ENCODE results near the gene TFAM.

The TFAM gene

DNA sequence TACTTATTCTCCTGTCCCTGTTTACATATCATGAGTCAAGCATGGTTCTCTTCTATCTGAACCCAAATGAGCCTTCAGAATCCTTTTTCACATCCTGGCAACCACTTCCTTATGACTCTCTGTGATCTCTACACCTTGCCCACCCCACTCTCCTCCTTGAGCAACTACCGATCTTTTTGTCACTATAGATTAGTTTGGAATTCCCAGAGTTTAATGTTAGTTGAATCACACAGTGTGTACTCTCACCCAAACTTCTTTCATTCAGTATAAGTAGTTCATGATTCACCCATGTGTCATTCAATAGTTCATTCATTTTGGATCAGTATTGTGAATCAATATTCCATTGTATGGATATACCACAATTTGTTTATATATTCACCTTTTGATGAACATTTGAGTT is 55.3 kb downstream of the TFAM start:
- TF ChIP-seq, protein P1, sequence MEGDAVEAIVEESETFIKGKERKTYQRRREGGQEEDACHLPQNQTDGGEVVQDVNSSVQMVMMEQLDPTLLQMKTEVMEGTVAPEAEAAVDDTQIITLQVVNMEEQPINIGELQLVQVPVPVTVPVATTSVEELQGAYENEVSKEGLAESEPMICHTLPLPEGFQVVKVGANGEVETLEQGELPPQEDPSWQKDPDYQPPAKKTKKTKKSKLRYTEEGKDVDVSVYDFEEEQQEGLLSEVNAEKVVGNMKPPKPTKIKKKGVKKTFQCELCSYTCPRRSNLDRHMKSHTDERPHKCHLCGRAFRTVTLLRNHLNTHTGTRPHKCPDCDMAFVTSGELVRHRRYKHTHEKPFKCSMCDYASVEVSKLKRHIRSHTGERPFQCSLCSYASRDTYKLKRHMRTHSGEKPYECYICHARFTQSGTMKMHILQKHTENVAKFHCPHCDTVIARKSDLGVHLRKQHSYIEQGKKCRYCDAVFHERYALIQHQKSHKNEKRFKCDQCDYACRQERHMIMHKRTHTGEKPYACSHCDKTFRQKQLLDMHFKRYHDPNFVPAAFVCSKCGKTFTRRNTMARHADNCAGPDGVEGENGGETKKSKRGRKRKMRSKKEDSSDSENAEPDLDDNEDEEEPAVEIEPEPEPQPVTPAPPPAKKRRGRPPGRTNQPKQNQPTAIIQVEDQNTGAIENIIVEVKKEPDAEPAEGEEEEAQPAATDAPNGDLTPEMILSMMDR (IDR thresholded peaks at IDR 0.05; ENCODE audit: low read depth, low read length): no peak

DNA sequence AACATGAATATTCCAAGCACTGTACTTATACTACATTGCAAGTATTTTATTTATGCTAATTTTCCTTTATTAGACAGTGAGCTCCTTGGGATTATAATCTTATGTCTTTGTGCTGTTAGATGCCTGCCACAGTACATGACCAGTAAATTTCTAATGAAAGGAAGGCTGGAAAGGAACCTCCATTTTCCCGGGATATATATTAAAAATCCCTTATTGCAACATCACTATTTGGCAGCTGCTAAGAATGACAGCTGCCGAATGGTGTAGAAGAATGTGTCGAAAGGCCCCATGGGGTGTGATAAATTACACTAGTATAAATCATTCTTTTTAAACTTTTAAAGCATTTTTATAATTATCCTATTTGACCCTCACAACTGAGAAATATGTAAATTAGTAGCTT is 59.1 kb downstream of the TFAM start:
- no peak overlapping the region for H3K4me3 ChIP-seq (ENCODE audit: low read depth, low read length)
- TF ChIP-seq, protein P1 (IDR thresholded peaks at IDR 0.05; ENCODE audit: low read depth, low read length): no peak

More for the DNA sequence above, 55.3 kb downstream of the TFAM start:
- H3K4me3 ChIP-seq (ENCODE audit: low read depth, low read length): no peak overlapping the region

DNA sequence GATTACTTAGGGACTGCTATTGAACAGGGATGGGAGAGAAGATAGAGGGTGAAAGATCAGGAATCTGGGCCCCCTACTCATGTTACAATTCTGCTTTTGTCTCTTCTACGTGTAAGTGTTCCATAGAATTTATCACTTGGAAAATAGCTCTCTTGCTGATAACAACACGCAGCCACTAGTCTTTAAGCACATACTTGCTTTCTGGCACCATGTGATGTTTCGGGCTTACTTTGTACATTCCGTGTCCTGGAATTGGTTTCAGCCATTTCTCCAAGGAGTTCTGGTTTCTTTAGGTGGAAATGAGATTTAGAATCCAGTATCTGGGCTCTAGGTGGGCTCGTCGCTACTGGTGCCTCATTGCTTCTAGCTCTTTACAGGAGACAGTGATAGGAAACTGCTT is 59.7 kb downstream of the TFAM start:
- TF ChIP-seq, protein P1 (IDR thresholded peaks at IDR 0.05; ENCODE audit: low read depth, low read length): no peak
- no peak overlapping the region for H3K4me3 ChIP-seq (ENCODE audit: low read depth, low read length)

DNA sequence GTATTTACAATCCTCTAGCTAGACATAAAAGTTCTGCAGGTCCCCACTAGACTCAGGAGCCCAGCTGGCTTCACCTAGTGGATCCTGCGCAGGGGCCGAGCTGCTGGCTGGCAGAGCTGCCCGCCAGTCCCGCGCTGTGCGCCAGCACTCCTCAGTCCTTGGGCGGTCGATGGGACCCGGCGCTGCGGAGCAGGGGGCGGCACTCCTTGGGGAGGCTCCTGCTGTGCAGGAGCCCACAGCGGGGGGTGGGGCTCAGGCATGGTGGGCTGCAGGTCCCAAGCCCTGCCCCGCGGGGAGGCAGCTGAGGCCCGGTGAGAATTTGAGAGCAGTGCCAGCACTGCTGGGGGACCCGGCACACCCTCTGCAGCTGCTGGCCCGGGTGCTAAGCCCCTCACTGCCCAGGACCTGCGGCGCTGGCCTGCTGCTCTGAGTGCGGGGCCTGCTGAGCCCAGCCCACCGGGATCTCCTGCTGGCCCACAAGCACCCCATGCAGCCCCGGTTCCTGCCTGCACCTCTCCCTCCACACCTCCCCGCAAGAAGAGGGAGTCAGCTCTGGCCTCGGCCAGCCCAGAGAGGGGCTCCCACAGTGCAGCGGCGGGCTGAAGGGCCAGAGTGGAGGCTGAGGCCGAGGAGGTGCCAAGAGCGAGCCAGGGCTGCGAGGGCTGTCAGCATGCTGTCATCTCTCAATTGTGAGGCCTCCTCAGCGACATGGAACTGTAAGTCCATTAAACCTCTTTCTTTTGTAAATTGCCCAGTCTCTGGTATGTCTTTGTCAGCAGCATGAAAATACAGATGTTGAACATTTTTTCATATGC is 63.1 kb downstream of the TFAM start:
- no peak overlapping the region for H3K4me3 ChIP-seq (ENCODE audit: low read depth, low read length)
- TF ChIP-seq, protein P1 (IDR thresholded peaks at IDR 0.05; ENCODE audit: low read depth, low read length): no peak

Data from WI38 (cell line).